HG02938 (cell line): ENCODE measurements around the gene CRISPLD2.

ENCODE experiments used
- ATAC-seq: cut with Tn5 transposase; IDR thresholded peaks from one replicate; pipeline ENCODE4 v1.9.1; 2021; ENCODE audit warnings: mild to moderate bottlenecking, moderate library complexity; ENCODE audit not compliant: unreplicated experiment

CRISPLD2 gene

DNA sequence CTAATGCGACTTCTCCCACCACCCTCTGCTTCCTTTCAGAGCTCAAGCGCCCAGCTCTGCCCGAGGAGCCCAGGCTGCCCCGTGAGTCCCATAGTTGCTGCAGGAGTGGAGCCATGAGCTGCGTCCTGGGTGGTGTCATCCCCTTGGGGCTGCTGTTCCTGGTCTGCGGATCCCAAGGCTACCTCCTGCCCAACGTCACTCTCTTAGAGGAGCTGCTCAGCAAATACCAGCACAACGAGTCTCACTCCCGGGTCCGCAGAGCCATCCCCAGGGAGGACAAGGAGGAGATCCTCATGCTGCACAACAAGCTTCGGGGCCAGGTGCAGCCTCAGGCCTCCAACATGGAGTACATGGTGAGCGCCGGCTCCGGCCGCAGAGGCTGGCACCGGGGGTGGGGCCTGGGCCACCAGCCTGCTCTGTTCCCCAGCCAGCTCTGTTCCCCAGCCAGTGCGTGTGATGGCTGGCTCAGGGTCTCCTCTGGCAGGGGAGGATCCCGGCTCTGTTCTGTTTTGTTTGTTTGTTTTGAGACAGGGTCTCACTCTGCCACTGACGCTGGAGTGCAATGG is 18.7 kb downstream of the CRISPLD2 start:
- no peak for ATAC-seq

DNA sequence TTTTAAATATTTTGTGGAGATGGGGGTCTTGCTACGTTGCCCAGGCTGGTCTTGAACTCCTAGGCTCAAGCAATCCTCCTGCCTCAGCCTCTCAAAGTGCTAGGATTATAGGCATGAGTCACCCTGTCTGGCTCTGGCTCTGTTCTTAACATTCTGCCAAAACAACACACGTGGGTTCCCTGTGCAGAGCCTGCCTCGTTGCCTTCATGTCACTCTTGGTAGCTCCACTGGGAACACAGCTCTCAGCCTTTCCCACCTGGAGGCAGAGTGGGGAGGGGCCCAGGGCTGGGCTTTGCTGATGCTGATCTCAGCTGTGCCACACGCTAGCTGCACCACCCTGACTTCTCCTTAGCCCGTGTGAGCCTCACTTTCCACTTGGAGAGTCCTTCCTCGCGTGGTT is 19.3 kb downstream of the CRISPLD2 start:
- ATAC-seq = no peak

DNA sequence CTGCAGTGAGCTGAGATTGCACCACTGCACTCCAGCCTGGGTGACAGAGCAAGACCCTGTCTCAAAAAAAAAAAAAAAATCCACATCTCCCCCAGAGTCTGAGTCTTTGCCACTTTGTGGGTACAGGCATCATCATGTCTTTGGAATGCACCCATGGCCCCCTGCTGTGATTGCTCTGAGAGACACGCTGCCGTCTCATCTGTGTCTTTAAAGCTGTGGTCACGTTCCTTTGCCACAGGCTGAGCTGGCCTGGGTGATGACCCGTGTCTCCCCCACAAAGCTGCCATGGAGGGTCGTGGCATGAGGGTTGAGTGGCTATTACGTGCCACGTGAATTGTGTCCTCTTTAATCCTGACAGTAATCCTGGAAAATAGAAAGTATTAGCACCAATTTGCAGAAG is 20.2 kb downstream of the CRISPLD2 start:
- ATAC-seq = no peak

DNA sequence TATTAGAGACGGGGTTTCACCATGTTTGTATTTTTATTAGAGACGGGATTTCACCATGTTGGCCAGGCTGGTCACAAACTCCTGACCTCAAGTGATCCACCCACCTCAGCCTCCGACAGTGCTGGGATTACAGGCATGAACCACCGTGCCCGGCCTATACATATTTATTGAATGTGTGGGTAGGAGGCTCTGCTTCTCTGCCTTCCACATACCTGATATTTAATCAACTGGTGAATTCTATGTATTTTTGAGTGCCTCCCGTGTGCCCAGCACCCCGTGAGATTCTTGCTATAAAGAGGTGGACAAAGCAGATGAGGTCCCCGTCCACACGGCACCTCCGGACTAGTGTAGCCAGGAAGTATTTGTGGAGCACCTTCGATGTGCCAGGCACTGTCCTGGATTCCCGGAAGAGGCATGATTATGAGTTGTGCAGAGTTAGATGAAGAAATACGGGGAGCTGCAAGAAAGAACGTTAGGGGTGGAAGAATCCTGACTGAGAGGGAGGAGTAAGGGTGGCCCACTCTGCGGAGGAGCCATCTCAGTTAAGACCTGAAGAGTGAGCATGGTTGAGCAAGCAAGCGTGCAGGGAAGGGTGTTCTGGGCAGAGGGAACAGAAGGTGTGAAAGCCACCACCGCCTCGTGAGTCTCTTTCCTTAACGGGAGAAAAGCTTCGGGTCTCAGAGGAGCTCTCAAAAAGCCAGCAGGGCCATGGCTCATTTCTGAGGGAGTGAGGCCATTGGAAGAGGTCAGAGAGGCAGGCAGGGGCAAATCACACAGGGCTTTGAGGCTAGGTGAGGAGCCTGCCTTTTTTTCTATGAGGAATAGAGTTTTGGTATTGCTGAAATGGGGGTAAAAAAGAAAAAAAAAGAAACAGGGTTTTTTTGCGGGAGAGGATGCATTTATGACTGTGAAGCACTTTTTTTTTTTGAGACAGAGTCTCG is 21.2 kb downstream of the CRISPLD2 start:
- ATAC-seq = no peak

DNA sequence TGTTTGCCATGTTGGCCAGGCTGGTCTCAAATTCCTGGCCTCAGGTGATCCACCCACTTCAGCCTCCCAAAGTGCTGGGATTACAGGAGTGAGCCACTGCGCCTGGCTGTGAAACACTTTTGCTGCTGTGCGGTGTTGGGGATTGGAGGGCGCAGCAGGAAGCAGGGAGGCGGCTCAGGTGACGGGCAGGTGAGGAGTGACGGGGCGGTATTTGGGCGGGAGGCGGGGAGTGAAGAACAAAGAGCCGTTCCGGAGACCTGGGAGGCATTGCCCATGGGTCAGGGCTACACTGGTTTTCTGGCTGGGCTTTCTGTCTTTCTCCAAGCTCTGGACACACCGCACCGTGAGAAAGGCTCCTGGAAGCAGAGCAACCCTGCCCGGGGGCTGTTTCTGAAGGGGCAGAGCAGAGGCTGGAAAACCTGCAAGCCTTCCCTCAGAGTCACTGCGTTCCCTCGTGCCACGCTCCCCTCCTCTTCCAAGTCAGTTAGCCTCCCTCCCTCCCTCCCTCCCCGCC is 22.1 kb downstream of the CRISPLD2 start:
- no peak for ATAC-seq

DNA sequence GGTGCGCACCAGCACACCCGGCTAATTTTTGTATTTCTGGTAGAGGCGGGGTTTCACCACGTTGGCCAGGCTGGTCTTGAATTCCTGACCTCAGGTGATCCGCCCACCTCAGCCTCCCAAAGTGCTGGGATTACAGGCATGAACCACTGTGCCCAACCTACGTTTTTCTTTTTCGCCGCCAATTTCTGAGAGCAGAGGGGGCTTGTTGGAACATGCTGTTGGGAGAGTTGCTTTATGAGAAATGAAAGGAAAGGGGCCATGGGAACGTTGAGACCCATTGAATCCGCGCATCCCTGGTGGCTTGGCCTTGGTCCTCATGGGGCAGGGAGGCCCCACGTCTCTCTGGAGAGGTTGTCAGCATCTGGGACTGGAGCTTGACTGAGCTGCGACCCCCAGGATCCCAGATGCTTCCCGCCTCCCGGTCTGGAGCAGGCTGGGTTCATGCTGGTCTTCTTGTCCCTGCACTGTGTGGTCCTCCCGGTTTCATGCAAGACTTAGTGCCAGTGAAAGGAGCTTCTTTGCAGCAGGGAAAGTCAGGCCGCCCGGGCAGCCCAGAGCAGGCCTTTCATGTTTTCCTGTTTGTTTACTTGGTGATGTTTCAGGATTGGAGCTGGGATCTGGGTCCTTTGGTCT is 22.8 kb downstream of the CRISPLD2 start:
- no peak for ATAC-seq

DNA sequence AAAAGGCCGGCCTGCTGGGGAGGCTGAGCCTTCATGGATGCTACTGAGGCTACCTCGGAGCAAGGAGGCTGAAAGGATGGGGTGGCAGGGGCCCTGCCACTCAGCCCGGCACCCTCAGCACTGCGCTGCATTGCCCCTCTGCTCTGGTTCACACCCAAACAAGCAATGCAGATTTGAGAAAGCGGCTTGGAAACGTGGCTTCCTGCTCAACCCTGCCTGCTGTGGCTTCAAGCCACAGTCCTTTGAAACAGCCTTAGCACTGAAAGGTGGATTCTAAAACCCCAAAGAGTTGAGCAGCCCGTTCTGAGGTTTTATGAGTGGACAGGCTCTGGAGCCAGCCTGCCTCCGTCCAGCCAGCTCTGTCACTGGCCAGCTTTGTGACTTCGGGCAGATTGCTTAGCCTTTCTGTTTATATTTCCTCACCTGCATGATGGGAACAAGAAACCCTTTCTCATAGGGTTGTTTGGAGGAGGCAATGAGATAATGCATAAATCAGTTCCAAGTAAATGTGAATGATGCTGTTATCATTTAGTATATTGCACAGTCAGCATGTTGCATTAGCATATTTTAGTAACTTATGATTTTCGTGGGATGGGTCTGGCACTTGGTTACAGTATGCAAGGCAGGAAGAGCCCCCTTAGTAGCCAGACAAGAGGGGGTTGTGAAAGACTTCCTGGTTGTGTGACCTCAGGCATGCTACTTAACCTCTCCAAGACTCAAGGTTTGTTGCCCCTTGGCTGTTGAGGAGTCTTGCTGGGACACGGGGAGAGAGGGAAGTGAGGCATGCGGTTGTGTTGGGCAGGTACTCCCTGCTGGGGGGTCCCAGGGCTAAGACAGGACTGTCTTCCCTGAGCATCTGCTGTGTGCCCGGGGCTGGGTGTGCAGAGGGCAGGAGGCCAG is 23.6 kb downstream of the CRISPLD2 start:
- ATAC-seq = no peak

DNA sequence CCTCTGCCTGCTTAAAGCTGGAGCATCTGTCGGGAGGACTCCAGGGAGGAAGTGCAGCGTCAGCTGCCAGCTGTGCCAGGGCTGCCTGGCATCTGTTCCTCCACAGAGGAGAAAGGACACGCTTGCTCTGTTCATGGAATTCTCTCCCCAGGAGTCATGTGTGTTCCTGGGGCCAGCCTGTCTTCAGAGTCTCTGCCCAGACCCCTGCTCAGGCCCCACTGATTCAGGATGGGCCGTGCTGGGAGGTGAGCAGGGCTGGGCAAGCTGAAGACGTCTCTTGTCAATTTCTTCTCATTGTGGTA is 24.2 kb downstream of the CRISPLD2 start:
- no peak for ATAC-seq

DNA sequence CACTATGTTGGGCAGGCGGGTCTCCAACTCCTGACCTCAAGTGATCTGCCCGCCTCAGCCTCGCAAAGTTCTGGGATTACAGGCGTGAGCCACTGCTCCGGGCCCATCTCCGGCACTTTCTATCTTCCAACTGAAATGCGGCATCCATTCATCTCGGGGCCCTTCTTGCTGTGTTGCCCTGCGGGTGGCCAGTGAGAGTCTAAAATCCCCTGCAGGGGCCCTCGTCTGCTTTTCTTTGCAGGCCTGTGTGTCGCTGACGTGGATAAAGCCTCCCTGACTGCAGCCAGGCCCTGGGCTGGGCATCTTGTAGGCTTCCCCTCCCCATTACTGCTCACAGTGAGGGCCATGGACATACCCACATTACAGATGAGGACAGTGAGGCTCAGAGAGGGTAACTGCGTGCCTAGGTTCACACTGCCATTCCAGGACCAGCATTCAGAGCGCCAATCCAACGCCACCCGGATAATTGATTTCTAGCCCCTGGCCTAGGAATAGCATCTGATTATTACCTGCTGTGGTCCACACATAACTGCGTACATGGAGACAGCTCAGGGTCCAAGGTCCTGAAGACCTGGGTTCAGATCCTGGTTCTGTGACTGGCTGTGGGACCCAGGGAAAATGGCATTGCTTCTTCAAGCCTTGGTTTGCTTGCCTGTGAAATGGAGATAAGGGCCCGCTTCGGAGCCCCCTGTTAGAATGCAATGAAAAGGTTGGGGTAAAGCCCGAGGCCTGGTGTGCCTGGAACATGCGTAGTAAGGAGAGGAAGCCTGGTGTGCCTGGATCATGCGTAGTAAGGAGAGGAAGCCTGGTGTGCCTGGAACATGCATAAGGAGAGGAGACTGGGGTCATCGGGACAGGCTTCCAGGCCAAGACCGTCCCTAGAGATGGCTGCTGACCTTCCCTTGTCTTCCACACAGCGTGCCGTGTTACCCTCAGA is 25.0 kb downstream of the CRISPLD2 start:
- no peak for ATAC-seq

DNA sequence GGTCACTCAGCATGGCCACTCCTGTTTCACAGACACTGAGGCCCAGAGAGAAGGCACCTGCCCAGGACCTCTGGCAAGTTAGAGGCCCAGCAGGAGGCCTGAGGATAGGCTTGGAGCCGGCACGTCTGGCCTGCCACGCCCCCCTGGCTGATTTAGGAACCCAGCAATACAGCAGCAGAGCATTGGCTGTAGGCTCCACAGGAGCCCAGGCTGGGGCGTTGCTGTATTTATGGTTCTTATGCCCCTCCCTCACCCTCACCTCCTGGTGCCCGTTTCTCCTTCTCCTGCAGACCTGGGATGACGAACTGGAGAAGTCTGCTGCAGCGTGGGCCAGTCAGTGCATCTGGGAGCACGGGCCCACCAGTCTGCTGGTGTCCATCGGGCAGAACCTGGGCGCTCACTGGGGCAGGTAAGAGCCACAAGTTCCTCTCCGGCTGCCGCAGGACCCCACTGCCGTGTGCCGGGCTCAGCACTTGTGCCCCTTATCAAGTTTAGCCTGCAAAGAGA is 25.8 kb downstream of the CRISPLD2 start:
- no peak for ATAC-seq

DNA sequence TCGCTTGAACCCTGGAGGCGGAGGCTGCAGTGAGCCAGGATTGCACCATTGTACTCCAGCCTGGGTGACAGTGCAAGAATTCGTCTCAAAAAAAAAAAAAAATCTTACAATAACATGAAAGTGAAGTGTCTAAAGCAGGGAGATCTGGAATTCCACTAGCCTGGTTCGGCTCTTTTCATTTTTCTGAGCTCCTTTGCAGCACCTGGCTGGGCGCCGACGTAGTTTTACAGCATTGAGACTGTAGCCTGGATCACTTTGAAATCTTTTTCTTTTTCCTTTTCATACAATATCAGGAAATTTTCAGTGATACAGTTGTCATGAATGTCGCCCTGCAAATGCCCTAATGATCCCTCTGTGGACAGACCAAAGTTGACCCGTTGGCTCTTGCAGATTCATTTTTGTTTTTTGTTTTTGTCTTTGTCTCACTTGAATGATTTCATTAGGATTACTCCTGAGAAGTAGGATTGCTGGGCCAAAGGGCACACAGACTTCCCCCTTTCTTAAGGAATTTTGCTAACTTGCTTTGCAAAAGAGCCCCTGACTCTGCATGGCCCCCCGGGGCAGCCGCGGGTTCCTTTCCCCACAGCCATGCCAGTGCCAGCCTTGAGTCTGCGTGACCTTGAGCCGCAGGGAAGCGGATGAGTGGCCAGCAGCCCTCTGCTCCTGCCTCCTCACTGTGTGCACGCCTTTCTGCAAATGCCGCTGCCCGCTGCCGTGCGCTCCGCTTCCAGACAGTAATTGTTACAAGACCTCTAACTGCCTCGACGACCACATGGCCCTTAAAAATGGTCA is 28.0 kb downstream of the CRISPLD2 start:
- ATAC-seq = no peak

DNA sequence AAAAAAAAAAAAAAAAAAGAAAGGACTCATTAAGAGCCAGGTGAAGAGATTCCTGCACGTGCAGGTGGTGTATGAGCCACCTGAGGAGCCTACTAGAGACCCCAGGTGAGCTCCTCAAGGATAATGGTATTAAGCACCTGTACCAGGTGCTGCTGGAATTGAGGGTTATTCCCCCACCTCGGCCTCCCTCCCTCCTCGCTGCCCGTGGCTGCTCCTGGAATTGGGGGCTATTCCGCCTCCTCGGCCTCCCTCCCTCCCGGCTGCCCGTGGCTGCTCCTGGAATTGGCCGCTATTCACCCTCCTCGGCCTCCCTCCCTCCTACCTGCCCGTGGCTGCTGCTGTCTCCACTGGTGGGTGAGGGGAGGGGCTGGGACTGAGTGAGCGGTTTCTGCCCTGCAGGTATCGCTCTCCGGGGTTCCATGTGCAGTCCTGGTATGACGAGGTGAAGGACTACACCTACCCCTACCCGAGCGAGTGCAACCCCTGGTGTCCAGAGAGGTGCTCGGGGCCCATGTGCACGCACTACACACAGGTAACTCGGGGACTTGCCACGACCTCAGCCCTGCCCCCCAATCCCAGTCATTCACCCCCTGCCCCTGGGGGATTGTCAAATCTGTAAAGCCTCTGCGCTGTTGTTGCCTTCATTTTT is 29.3 kb downstream of the CRISPLD2 start:
- ATAC-seq = no peak

DNA sequence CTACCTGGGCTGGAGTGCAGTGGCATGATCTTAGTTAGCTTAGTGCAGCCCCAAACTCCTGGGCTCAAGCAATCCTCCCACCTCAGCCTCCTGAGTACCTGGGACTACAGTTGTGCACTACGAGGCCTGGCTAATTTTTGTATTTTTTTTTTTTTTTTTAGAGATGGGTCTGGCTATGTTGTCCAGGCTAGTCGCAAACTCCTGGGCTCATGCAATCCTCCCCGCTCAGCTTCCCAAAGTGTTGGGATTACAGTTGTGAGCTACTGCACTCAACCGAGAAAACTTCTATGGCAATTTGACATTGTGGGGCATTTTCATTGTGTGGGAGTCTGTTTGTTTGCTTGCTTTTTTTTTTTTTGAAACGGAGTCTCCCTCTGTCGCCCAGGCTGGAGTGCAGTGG is 30.0 kb downstream of the CRISPLD2 start:
- ATAC-seq = no peak

DNA sequence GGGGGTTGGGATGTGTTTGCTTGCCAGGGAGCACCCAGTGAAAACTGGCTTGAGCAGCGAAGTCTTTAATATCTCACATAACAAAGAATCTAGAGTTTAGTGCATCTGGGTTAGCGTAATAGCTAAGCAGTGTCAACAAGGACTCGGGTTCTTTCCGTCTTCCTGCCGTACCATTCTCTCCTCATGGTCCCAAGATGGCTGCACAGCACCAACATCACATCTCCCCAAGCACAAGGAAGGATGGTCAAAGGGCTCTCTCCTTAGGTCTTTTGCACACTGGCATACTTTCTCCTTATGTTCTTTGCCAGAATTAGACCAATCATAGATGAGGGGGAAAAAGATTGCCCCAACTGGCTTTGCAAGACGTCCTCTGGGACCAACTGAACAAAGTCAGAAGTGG is 30.9 kb downstream of the CRISPLD2 start:
- no peak for ATAC-seq

DNA sequence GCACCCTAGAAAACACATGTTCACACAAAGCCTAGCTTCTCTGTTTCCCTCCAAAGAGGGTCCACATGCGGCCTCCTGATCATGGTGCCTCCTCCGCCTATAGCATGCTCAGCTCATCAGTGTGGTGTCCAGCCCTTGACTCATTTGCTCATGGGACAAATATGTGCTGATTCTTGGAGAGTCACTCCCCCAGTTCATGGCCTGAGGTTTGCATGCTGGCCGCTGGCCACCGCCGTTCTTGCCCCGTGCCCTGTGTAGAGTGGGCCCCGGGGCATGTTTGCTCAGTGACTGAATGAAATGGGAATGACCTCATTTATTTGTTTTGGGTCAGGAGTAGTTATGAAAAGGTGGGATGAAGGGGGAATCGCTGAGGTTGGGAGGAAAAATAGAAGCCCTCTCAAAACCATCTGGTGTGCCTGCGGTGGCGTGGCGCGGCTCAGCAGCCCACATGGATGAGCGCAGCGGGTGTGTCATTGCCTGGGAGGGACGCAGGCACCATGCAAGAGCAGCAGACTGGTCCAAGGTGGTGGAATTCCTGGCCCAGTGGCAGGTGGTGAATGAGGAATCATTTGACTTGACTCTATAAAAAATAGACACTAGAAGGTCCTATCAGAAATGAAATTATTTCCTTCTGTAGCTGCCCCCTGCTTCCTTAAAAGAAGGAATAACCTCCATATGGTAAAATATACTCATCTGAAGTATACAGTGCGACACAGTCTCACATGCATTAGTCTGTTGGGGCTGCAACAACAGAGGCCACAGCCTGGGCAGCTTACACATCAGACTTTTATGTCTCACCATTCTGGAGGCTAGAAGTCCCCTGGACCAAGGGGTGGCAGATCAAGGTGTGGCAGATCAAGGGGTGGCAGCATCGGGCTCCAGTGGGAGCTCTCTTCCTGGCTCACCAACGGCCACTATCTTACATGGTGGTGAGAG is 31.7 kb downstream of the CRISPLD2 start:
- ATAC-seq = no peak

DNA sequence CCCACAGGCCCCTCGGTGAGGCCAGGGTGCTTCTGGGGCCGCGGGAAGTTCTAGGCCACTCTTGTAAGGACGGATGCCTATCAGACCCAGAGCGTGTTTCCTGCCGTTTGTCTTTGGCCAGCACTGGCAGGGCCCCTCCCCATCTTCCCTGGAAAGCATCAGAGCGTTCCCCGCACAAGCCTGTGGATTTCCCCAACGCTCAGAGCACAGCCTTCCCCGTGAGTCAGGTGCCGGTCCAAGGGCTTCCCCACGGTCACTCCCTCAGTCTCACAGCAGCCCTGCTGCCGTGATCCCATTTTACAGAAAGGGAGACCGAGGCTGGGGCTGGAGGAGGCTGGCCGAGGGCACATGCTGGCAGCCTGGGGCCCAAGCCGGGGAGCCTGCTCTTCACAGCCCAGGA is 33.7 kb downstream of the CRISPLD2 start:
- no peak for ATAC-seq

DNA sequence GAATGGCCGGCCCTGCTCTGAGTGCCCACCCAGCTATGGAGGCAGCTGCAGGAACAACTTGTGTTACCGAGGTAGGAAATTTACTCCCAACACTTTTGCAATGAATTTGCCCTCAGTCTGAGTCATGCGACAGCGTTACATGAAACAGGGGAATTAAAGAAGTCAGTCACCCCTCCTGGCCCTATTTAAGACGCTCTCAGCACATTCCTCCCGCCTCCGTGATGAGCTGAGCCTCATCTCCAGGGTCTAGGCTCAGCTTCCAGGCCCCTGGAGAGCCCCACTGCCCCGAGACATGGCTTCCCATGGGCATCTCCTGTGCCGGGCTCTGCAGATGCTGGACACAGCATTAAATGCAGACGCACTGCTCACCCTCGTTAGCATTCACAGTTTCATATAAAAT is 35.0 kb downstream of the CRISPLD2 start:
- no peak for ATAC-seq
